ENCODE results near the gene C1QA. TPM values are rescaled to one million over a fixed set of nuclear protein-coding genes. Genes with fewer than 3 reads are reported as not detected.

Gene C1QA
- total and polyA plus RNA-seq, 2 of the 4 experiments (the other 2 are of a cell fraction): not detected

- H4K8ac ChIP-seq (ENCODE audit: low read depth in 2 of 2, low read length in 2 of 2): no peak overlapping the region
- H3K9ac ChIP-seq (ENCODE audit: low read depth, low read length): no peak overlapping the region
- no peak overlapping the region for H2BK20ac ChIP-seq (ENCODE audit: low read depth, low read length)
- no peak for ATAC-seq (ENCODE audit: low read depth)
- no peaks in the 10 kb centered on the region for H3K9me1 ChIP-seq (ENCODE audit: insufficient read depth, low read length)
- dilution Hi-C loops (cut with HindIII; ENCODE audit: low sequenced_read_pairs, unreplicated experiment) (no loop called here), intact Hi-C loops (cut with micrococcal nuclease) (no loop called here), in situ Hi-C loops (cut with MboI; ENCODE audit: low sequenced_read_pairs) (no loop called here)
- H3K4ac ChIP-seq (ENCODE audit: low read depth, low read length): no peak overlapping the region
- no peak overlapping the region for H2BK5ac ChIP-seq (ENCODE audit: low read depth, low read length, poor library complexity, severe bottlenecking)
- ChIA-PET CTCF (no interaction called here), POLR2A (ENCODE audit: unreplicated experiment) (no interaction called here)
- no peak for DNase-seq
- BruUV-seq (replicated peaks): no TSS peak
- H2BK15ac ChIP-seq (ENCODE audit: low read depth, low read length): no peak overlapping the region
- TF ChIP-seq CHD1 (IDR thresholded peaks at IDR 0.05; ENCODE audit: low read depth, low read length): no peak
- no peak for TF ChIP-seq FOS (IDR thresholded peaks at IDR 0.05; ENCODE audit: low read depth, low read length)
- TF ChIP-seq RFX5 (IDR thresholded peaks at IDR 0.05; ENCODE audit: low read depth, low read length): no peak
- no peak for TF ChIP-seq CTCF (conservative IDR thresholded peaks at IDR 0.05; ENCODE audit: low read depth, low read length)
- TF ChIP-seq ELK1 (IDR thresholded peaks at IDR 0.05; ENCODE audit: borderline replicate concordance, low read depth, low read length): no peak
- TF ChIP-seq POLR2A (IDR thresholded peaks at IDR 0.05; ENCODE audit: low read depth, low read length): no peak
- TF ChIP-seq NFE2L2 (IDR thresholded peaks at IDR 0.05; ENCODE audit: low read depth, low read length): no peak
- no peak for TF ChIP-seq RCOR1 (IDR thresholded peaks at IDR 0.05; ENCODE audit: insufficient replicate concordance, low read length)
- TF ChIP-seq BHLHE40 (IDR thresholded peaks at IDR 0.05; ENCODE audit: low read depth, low read length): no peak
- TF ChIP-seq SMC3 (IDR thresholded peaks at IDR 0.05; ENCODE audit: low read depth, low read length): no peak
- TF ChIP-seq RAD21 (IDR thresholded peaks at IDR 0.05; ENCODE audit: low read length): no peak
- TF ChIP-seq MAZ (IDR thresholded peaks at IDR 0.05; ENCODE audit: borderline replicate concordance, low read depth, low read length): no peak
- no peak for TF ChIP-seq MAFK (IDR thresholded peaks at IDR 0.05; ENCODE audit: low read depth, low read length)
- TF ChIP-seq CEBPB (IDR thresholded peaks at IDR 0.05; ENCODE audit: low read depth, low read length): no peak
- no peaks in the 10 kb centered on the region for H3K9me3 ChIP-seq (ENCODE audit: control insufficient read depth, insufficient read depth, low read length)
- 57% methylated on average over 3 of the region's 10 CpGs; no CpG with 5 or more reads in 1 of the 2 experiments for WGBS, 2 experiments (ENCODE audit: extremely low coverage in 2 of 2, insufficient read length in 1 of 2)
- no peak overlapping the region for H2AFZ ChIP-seq (replicated peaks; ENCODE audit: low read length, poor library complexity)
- no peak overlapping the region for H3K4me3 ChIP-seq (ENCODE audit: insufficient read depth, low read depth, low read length)
- no peaks in the 10 kb centered on the region for H4K20me1 ChIP-seq (ENCODE audit: insufficient read depth, low read length)
- H3K14ac ChIP-seq (replicated peaks; ENCODE audit: low read depth, low read length): no peak overlapping the region
- H3K4me1 ChIP-seq (ENCODE audit: control insufficient read depth, insufficient read depth, low read length): no peaks in the 10 kb centered on the region
- no peaks in the 10 kb centered on the region for H3K79me1 ChIP-seq (ENCODE audit: low read depth in 1 of 2, low read length in 2 of 2)
- H2AK5ac ChIP-seq (ENCODE audit: low read depth, low read length): no peak overlapping the region
- no peak overlapping the region for H3K27ac ChIP-seq (ENCODE audit: insufficient read depth, low read length)
- H3K56ac ChIP-seq (ENCODE audit: extremely low read depth, insufficient read depth, low read length): no peak overlapping the region
- H4K5ac ChIP-seq (ENCODE audit: low read depth, low read length): no peak overlapping the region
- peaks cover 73% of the 10 kb centered on the region for H3K27me3 ChIP-seq (ENCODE audit: control insufficient read depth, insufficient read depth, low read length)
- H2BK120ac ChIP-seq (ENCODE audit: low read depth, low read length): no peak overlapping the region
- no peak overlapping the region for H2AK9ac ChIP-seq (replicated peaks; ENCODE audit: low read depth, low read length, poor library complexity)
- no peak overlapping the region for H3K23ac ChIP-seq (ENCODE audit: low read depth, low read length)
- no peaks in the 10 kb centered on the region for H3K36me3 ChIP-seq (ENCODE audit: control insufficient read depth, insufficient read depth, low read length)
- no peak overlapping the region for H3K18ac ChIP-seq (ENCODE audit: low read depth, low read length)
- H4K91ac ChIP-seq (ENCODE audit: insufficient read depth, low read depth, low read length): no peak overlapping the region
- H3K4me2 ChIP-seq (ENCODE audit: low read depth, low read length): no peak overlapping the region
Measured at GRCh38 chr1:22594396-22594795, 42.0 kb upstream of the C1QA start.

Measured in IMR-90 (cell line).